ENCODE data around the gene ASCC3.

The ASCC3 gene

GRCh38 chr6:100730001-100730980 is 150.8 kb downstream of the ASCC3 start:
- DNase-seq (ENCODE audit: low read depth), result no peak
- TF ChIP-seq, protein P1, sequence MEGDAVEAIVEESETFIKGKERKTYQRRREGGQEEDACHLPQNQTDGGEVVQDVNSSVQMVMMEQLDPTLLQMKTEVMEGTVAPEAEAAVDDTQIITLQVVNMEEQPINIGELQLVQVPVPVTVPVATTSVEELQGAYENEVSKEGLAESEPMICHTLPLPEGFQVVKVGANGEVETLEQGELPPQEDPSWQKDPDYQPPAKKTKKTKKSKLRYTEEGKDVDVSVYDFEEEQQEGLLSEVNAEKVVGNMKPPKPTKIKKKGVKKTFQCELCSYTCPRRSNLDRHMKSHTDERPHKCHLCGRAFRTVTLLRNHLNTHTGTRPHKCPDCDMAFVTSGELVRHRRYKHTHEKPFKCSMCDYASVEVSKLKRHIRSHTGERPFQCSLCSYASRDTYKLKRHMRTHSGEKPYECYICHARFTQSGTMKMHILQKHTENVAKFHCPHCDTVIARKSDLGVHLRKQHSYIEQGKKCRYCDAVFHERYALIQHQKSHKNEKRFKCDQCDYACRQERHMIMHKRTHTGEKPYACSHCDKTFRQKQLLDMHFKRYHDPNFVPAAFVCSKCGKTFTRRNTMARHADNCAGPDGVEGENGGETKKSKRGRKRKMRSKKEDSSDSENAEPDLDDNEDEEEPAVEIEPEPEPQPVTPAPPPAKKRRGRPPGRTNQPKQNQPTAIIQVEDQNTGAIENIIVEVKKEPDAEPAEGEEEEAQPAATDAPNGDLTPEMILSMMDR (conservative IDR thresholded peaks at IDR 0.05; ENCODE audit: low read depth, low read length), result no peak
- H3K4me3 ChIP-seq (ENCODE audit: low read length), result no peak overlapping the region

DNA sequence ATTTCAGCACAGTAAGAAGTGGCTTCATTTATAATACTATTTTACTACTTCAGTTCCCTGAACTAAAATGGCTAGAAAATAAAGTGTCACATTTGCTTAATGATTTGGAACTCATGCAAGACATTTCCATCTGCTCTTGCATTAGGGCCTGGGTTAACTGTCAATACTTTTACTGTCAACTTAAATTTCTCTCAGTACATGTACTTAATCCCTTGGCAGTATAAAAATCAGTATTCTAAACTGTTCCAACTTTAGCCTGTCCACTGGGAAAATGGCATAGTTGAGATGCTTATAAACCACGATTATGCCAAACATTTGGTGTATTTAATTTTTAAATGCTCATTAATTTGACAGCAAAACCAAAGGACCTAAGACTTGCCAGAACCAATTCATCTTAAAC is 154.5 kb downstream of the ASCC3 start:
- peak; percentile 93 for DNase-seq (ENCODE audit: low read depth)
- TF ChIP-seq, protein P1 (conservative IDR thresholded peaks at IDR 0.05; ENCODE audit: low read depth, low read length), result no peak
- H3K4me3 ChIP-seq (ENCODE audit: low read length), result no peak overlapping the region

GRCh38 chr6:100724696-100725095 is 156.4 kb downstream of the ASCC3 start:
- TF ChIP-seq, protein P1 (conservative IDR thresholded peaks at IDR 0.05; ENCODE audit: low read depth, low read length), result no peak
- peak; percentile 84 for DNase-seq (ENCODE audit: low read depth)
- no peak overlapping the region for H3K4me3 ChIP-seq (ENCODE audit: low read length)

GRCh38 chr6:100724222-100724621 is 156.9 kb downstream of the ASCC3 start:
- TF ChIP-seq, protein P1 (conservative IDR thresholded peaks at IDR 0.05; ENCODE audit: low read depth, low read length), result no peak
- no peak overlapping the region for H3K4me3 ChIP-seq (ENCODE audit: low read length)
- DNase-seq (ENCODE audit: low read depth), result no peak

DNA sequence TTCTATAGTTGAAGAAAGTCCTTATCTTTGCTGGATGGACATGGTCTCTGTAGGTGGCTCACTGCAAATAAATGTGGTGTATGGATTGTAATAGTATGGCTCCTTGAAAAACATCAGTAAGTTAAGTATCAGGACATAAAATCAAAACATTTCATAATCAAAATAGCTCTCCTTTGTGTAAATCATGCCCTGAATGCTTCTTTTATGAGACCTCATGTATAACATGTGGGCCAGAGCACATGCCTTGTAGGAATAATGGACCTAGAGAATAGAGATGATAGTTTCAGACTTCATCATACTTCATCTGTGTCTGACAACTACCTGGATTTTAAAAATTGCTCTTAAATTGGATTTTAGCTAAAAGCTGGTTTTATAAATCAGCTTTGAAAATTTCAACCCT is 159.9 kb downstream of the ASCC3 start:
- H3K4me3 ChIP-seq (ENCODE audit: low read length), result no peak overlapping the region
- TF ChIP-seq, protein P1 (conservative IDR thresholded peaks at IDR 0.05; ENCODE audit: low read depth, low read length), result no peak
- DNase-seq (ENCODE audit: low read depth), result no peak

GRCh38 chr6:100719883-100720682 is 161.0 kb downstream of the ASCC3 start:
- DNase-seq (ENCODE audit: low read depth), result no peak
- TF ChIP-seq, protein P1 (conservative IDR thresholded peaks at IDR 0.05; ENCODE audit: low read depth, low read length), result peak; percentile 55
- no peak overlapping the region for H3K4me3 ChIP-seq (ENCODE audit: low read length)
